KMS-11 (cell line): ENCODE measurements around the gene STARD9.

Experiments
- H2AFZ ChIP-seq: fragments of 200-600 bp; sonication (generic); 2 replicates; pipeline ENCODE4 v1.6.1; 2016; ENCODE audit warnings: antibody characterized with exemption, mixed run types, low read depth
- H3K27ac ChIP-seq: fragments of 200-600 bp; sonication (generic); 2 replicates; pipeline ENCODE4 v1.6.1; 2016; ENCODE audit warnings: mild to moderate bottlenecking, mixed run types
- H3K27me3 ChIP-seq: fragments of 200-600 bp; sonication (generic); 2 replicates; pipeline ENCODE4 v1.6.1; 2017; ENCODE audit warnings: mild to moderate bottlenecking, low read depth, mixed run types, moderate library complexity; ENCODE audit not compliant: insufficient read depth
- H3K36me3 ChIP-seq: fragments of 200-600 bp; sonication (generic); 2 replicates; pipeline ENCODE4 v1.6.1; 2017; ENCODE audit warnings: mild to moderate bottlenecking, mixed run types; ENCODE audit not compliant: insufficient read depth
- H3K4me1 ChIP-seq: fragments of 200-600 bp; sonication (generic); 2 replicates; pipeline ENCODE4 v1.6.1; 2016; ENCODE audit warnings: mild to moderate bottlenecking, low read depth, mixed run types; ENCODE audit not compliant: poor library complexity, severe bottlenecking
- H3K4me2 ChIP-seq: fragments of 200-600 bp; sonication (generic); 2 replicates; pipeline ENCODE4 v1.7.0; 2016; ENCODE audit warnings: mild to moderate bottlenecking, mixed run types
- H3K4me3 ChIP-seq: fragments of 200-600 bp; sonication (generic); IDR thresholded peaks from 2 replicates; pipeline ENCODE4 v1.6.1; 2017; ENCODE audit warnings: low read depth, low read length, mixed read lengths; ENCODE audit not compliant: insufficient read depth
- H3K79me2 ChIP-seq: fragments of 200-600 bp; sonication (generic); 2 replicates; pipeline ENCODE4 v1.6.1; 2016; ENCODE audit warnings: low read depth, mixed run types; ENCODE audit not compliant: insufficient read depth
- H3K9ac ChIP-seq: fragments of 200-600 bp; sonication (generic); 2 replicates; pipeline ENCODE4 v1.6.1; 2016; ENCODE audit warnings: mild to moderate bottlenecking, mixed run types
- H4K20me1 ChIP-seq: fragments of 200-600 bp; sonication (generic); 2 replicates; pipeline ENCODE4 v1.6.1; 2016; ENCODE audit warnings: mild to moderate bottlenecking, mixed run types; ENCODE audit not compliant: insufficient read depth
- CTCF ChIP-seq: fragments of 200-600 bp; sonication (generic); conservative IDR thresholded peaks from 2 replicates; pipeline ENCODE4 v1.6.1; 2017; ENCODE audit warnings: low read depth, mild to moderate bottlenecking, antibody characterized with exemption, low read length, moderate library complexity, mixed read lengths

Gene STARD9

DNA sequence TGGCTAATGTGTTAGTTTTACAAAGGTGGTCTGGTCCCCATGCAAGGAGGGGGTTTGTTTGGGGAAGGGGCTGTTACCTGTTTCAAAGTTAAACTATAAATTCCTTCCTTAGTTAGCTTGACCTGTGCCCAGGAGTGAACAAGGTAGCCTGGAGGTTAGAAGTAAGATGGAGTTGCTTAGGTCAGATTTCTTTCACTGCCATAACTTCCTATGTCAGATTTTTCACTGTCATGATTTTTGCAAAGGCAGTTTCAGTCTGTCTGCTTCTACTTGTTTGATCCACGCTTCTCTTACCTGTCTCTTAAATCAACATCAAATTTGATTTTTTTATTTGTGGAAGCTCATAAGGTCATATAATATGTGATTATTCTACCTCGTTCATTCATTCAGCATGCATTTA, 28.6 kb downstream of the STARD9 start:
- Histone ChIP-seq H3K27ac (peak overlapping the region; percentile 91), H3K27me3 (no peaks in the 10 kb centered on the region), H3K4me1 (peaks cover 75% of the 10 kb centered on the region), H3K36me3 (0 out of 2 replicates have a peak, but pooled peaks cover 2% of the 10 kb centered on the region), H3K9ac (peak overlapping the region; percentile 58; the same call in 1 of the 2 replicates), H4K20me1 (no peaks in the 10 kb centered on the region), H3K4me2 (peak overlapping the region; percentile 98), H3K4me3 (no peak overlapping the region), H3K79me2 (peaks cover 43% of the 10 kb centered on the region; the same call in 1 of the 2 replicates), H2AFZ (no peak overlapping the region)
- no peak for TF ChIP-seq CTCF

GRCh38 chr15:42604894-42605744, 29.7 kb downstream of the STARD9 start:
- H3K27ac ChIP-seq: peak overlapping the region; percentile 91
- no peak overlapping the region for H3K4me3 ChIP-seq
- H4K20me1 ChIP-seq: no peaks in the 10 kb centered on the region
- H3K4me1 ChIP-seq: peaks cover 86% of the 10 kb centered on the region
- no peak overlapping the region; the same call in 1 of the 2 replicates for H2AFZ ChIP-seq
- H3K9ac ChIP-seq: peak overlapping the region; percentile 58
- no peaks in the 10 kb centered on the region for H3K27me3 ChIP-seq
- 0 out of 2 replicates have a peak, but pooled peaks cover 2% of the 10 kb centered on the region for H3K36me3 ChIP-seq
- H3K79me2 ChIP-seq: peaks cover 46% of the 10 kb centered on the region; the same call in 1 of the 2 replicates
- H3K4me2 ChIP-seq: peak overlapping the region; percentile 98
- TF ChIP-seq CTCF: no peak

DNA sequence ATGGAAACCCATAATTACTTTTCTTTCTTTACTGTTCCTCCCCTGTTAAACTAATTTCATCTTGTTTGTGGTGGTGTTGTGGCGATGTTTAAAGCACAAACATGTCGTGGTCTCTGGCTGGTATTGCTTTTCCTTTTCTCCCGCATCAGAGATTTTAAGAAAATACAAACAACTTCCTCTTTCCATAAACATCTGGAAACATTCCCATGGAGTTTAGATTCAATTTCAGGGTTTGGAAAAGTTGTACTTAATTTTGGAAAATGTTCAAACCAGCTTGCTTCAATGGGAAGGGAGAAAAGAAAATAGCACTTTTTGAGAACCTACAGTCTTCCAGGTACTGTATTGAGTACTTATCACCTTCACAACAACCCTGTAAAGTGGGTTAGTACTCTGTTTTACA, 30.4 kb downstream of the STARD9 start:
- peak overlapping the region; percentile 91 for H3K27ac ChIP-seq
- peaks cover 53% of the 10 kb centered on the region; the same call in 1 of the 2 replicates for H3K79me2 ChIP-seq

GRCh38 chr15:42608110-42608531, 32.7 kb downstream of the STARD9 start:
- Histone ChIP-seq H3K9ac (peak overlapping the region; percentile 52; the same call in 1 of the 2 replicates), H2AFZ (no peak overlapping the region), H3K27ac (peak overlapping the region; percentile 91), H4K20me1 (no peaks in the 10 kb centered on the region), H3K4me2 (peak overlapping the region; percentile 98), H3K4me3 (no peak overlapping the region), H3K79me2 (peaks cover 49% of the 10 kb centered on the region; the same call in 1 of the 2 replicates), H3K27me3 (no peaks in the 10 kb centered on the region), H3K36me3 (no peaks in the 10 kb centered on the region), H3K4me1 (peaks cover 73% of the 10 kb centered on the region)
- no peak for TF ChIP-seq CTCF

More for the DNA sequence above, 30.4 kb downstream of the STARD9 start:
- H3K27me3 ChIP-seq: no peaks in the 10 kb centered on the region
- 0 out of 2 replicates have a peak, but pooled peaks cover 2% of the 10 kb centered on the region for H3K36me3 ChIP-seq
- peak overlapping the region; percentile 58 for H3K9ac ChIP-seq
- no peak overlapping the region for H2AFZ ChIP-seq
- no peak overlapping the region for H3K4me3 ChIP-seq
- H4K20me1 ChIP-seq: no peaks in the 10 kb centered on the region
- H3K4me2 ChIP-seq: peak overlapping the region; percentile 98
- no peak for TF ChIP-seq CTCF
- H3K4me1 ChIP-seq: peaks cover 89% of the 10 kb centered on the region
